ENCODE results near the gene OTUB2.

DNA sequence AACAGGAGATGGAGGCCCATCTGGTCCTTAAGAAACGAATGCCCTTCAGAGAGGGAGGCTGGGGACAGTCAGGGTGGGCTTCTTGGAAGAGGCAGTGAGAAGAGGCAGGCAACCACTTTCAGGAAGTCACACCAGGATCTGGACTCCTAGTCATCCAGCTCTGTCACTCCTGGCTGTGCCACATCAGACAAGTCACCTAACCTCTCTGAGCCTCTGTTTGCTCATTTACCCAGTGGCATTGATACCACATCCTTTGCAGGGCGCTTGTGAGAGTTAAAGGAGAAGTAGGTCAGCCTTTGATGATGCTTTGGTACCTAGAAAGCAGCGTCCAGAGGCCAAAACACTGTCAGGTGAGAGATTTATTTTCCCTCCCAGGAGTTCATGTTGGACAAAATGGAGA lies 17.9 kb upstream of the OTUB2 start:
- no peak for TF ChIP-seq EZH2 (IDR thresholded peaks at IDR 0.05; ENCODE audit: borderline replicate concordance)
- TF ChIP-seq, protein P1, sequence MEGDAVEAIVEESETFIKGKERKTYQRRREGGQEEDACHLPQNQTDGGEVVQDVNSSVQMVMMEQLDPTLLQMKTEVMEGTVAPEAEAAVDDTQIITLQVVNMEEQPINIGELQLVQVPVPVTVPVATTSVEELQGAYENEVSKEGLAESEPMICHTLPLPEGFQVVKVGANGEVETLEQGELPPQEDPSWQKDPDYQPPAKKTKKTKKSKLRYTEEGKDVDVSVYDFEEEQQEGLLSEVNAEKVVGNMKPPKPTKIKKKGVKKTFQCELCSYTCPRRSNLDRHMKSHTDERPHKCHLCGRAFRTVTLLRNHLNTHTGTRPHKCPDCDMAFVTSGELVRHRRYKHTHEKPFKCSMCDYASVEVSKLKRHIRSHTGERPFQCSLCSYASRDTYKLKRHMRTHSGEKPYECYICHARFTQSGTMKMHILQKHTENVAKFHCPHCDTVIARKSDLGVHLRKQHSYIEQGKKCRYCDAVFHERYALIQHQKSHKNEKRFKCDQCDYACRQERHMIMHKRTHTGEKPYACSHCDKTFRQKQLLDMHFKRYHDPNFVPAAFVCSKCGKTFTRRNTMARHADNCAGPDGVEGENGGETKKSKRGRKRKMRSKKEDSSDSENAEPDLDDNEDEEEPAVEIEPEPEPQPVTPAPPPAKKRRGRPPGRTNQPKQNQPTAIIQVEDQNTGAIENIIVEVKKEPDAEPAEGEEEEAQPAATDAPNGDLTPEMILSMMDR (IDR thresholded peaks at IDR 0.05; ENCODE audit: poor library complexity): no peak
